OCI-LY1 (cell line): ENCODE results near the gene GPRIN2.

ENCODE experiments used
- EZH2 ChIP-seq: fragments of 200-600 bp; sonication (generic), shearing (Covaris generic); IDR thresholded peaks from 2 replicates; pipeline ENCODE4 v1.8.0; 2017; ENCODE audit warnings: borderline replicate concordance, mixed run types, mild to moderate bottlenecking, antibody characterized with exemption, low read length, moderate library complexity, mixed read lengths
- TF ChIP-seq, protein P1 (sequence below): fragments of 200-600 bp; sonication (generic), shearing (Covaris generic); IDR thresholded peaks from 2 replicates; pipeline ENCODE4 v1.5.1; 2017; ENCODE audit warnings: mild to moderate bottlenecking, antibody characterized with exemption, low read length, moderate library complexity, mixed read lengths

DNA sequence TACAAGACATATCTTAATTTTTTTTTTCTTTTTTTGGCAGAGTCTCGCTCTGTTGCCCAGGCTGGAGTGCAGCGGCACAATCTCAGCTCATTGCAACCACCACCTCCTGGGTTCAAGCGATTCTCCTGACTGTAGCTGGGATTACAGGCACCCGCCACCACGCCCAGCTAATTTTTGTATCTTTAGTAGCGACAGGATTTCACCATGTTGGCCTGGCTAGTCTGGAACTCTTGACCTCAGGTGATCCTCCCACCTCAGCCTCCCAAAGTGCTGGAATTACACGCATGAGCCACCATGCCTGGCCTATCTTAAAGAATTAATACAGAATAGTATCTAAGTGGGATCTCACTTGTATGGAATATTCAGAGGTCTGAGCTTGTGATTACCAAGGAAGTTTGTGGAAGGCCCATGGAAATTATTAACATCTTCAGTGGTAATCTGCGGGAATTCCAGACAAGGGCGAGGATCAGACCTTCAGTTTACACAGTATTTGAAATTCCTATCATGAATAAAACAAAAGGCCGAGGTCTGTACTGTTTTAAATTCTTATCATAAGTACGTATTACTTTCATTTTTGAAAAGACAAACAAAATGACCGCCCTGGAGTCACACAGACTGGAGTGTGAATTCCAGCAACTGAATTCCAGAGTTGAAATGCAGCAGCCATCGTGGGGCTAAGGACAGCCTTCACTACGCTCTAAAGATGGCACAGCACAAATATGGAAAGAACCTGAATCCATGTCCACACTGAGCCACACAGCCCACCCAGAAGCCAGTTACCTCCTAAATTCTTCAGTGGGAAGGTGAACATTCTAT lies 16.7 kb downstream of the GPRIN2 start:
- TF ChIP-seq, protein P1, sequence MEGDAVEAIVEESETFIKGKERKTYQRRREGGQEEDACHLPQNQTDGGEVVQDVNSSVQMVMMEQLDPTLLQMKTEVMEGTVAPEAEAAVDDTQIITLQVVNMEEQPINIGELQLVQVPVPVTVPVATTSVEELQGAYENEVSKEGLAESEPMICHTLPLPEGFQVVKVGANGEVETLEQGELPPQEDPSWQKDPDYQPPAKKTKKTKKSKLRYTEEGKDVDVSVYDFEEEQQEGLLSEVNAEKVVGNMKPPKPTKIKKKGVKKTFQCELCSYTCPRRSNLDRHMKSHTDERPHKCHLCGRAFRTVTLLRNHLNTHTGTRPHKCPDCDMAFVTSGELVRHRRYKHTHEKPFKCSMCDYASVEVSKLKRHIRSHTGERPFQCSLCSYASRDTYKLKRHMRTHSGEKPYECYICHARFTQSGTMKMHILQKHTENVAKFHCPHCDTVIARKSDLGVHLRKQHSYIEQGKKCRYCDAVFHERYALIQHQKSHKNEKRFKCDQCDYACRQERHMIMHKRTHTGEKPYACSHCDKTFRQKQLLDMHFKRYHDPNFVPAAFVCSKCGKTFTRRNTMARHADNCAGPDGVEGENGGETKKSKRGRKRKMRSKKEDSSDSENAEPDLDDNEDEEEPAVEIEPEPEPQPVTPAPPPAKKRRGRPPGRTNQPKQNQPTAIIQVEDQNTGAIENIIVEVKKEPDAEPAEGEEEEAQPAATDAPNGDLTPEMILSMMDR, result no peak
- no peak for TF ChIP-seq EZH2
